SK-N-SH treated with all-trans-retinoic acid at 6 μM for 48 hours (cell line): ENCODE results near the gene LIN52.

Experiments used
- ATAC-seq: fragments of 200-7000 bp; cut with Tn5 transposase; 3 replicates; pipeline ENCODE4 v1.9.1; 2020; ENCODE audit warnings: mild to moderate bottlenecking, moderate library complexity
- ARNTL ChIP-seq: fragments of 450-650 bp; formaldehyde crosslinking; IDR thresholded peaks from 2 replicates; pipeline ENCODE4 v1.5.0; 2020; ENCODE audit warnings: low read depth, mild to moderate bottlenecking, moderate library complexity, borderline replicate concordance
- BACH2 ChIP-seq: fragments of 250-450 bp; sonication (Bioruptor Pico); IDR thresholded peaks from 2 replicates; pipeline ENCODE4 v1.9.0; 2021; ENCODE audit warnings: mild to moderate bottlenecking, borderline replicate concordance
- CREB5 ChIP-seq: fragments of 250-450 bp; sonication (Bioruptor Pico); IDR thresholded peaks from 2 replicates; pipeline ENCODE4 v1.5.1; 2020; ENCODE audit warnings: low read depth, mild to moderate bottlenecking, moderate library complexity
- CSDC2 ChIP-seq: fragments of 250-450 bp; sonication (Bioruptor Pico); IDR thresholded peaks from 2 replicates; pipeline ENCODE4 v1.5.0; 2020; ENCODE audit warnings: mild to moderate bottlenecking, moderate library complexity
- CSRNP3 ChIP-seq: fragments of 250-450 bp; sonication (Bioruptor Pico); IDR thresholded peaks from 2 replicates; pipeline ENCODE4 v1.5.1; 2021; ENCODE audit warnings: mild to moderate bottlenecking, moderate library complexity
- ESRRG ChIP-seq: fragments of 250-450 bp; sonication (Bioruptor Pico); IDR thresholded peaks from 2 replicates; pipeline ENCODE4 v1.6.1; 2021; ENCODE audit warnings: mild to moderate bottlenecking
- GLIS3 ChIP-seq: fragments of 250-450 bp; sonication (Bioruptor Pico); IDR thresholded peaks from 2 replicates; pipeline ENCODE4 v1.5.0; 2020; ENCODE audit warnings: mild to moderate bottlenecking, moderate library complexity
- PATZ1 ChIP-seq: fragments of 250-450 bp; sonication (Bioruptor Pico); IDR thresholded peaks from 2 replicates; pipeline ENCODE4 v1.8.0; 2020; ENCODE audit warnings: mild to moderate bottlenecking, moderate library complexity, borderline replicate concordance
- PPARA ChIP-seq: fragments of 250-450 bp; sonication (Bioruptor Pico); IDR thresholded peaks from 2 replicates; pipeline ENCODE4 v1.5.0; 2020; ENCODE audit warnings: mild to moderate bottlenecking, borderline replicate concordance
- RARB ChIP-seq: fragments of 250-450 bp; sonication (Bioruptor Pico); IDR thresholded peaks from 2 replicates; pipeline ENCODE4 v1.8.0; 2021; ENCODE audit warnings: mild to moderate bottlenecking, moderate library complexity
- SNAI2 ChIP-seq: fragments of 250-450 bp; sonication (Bioruptor Pico); IDR thresholded peaks from 2 replicates; pipeline ENCODE4 v1.5.0; 2020; ENCODE audit warnings: mild to moderate bottlenecking, moderate library complexity
- TCF4 ChIP-seq: fragments of 250-450 bp; sonication (Bioruptor Pico); IDR thresholded peaks from 2 replicates; pipeline ENCODE4 v1.8.0; 2021; ENCODE audit warnings: mild to moderate bottlenecking, moderate library complexity, borderline replicate concordance
- TOX ChIP-seq: fragments of 250-450 bp; sonication (Bioruptor Pico); IDR thresholded peaks from 2 replicates; pipeline ENCODE4 v1.8.0; 2021; ENCODE audit warnings: mild to moderate bottlenecking, moderate library complexity, borderline replicate concordance
- TSHZ2 ChIP-seq: fragments of 250-450 bp; sonication (Bioruptor Pico); IDR thresholded peaks from 2 replicates; pipeline ENCODE4 v1.5.0; 2020; ENCODE audit warnings: mild to moderate bottlenecking, moderate library complexity
- ZFP3 ChIP-seq: fragments of 250-450 bp; sonication (Bioruptor Pico); IDR thresholded peaks from 2 replicates; pipeline ENCODE4 v1.5.0; 2020; ENCODE audit warnings: mild to moderate bottlenecking, moderate library complexity
- ZFP30 ChIP-seq: fragments of 450-650 bp; formaldehyde crosslinking; IDR thresholded peaks from 2 replicates; pipeline ENCODE4 v1.5.0; 2022; ENCODE audit warnings: mild to moderate bottlenecking, moderate library complexity
- ZNF565 ChIP-seq: fragments of 450-650 bp; formaldehyde crosslinking; conservative IDR thresholded peaks from 2 replicates; pipeline ENCODE4 v1.5.0; 2020; ENCODE audit warnings: low read depth, mild to moderate bottlenecking, moderate library complexity
- ZNF70 ChIP-seq: fragments of 450-650 bp; formaldehyde crosslinking; IDR thresholded peaks from 2 replicates; pipeline ENCODE4 v1.5.0; 2020; ENCODE audit warnings: mild to moderate bottlenecking, moderate library complexity
- ZNF8 ChIP-seq: fragments of 450-650 bp; formaldehyde crosslinking; IDR thresholded peaks from 2 replicates; pipeline ENCODE4 v1.5.0; 2020; ENCODE audit warnings: mild to moderate bottlenecking, moderate library complexity

The LIN52 gene

GRCh38 chr14:74084277-74085046 lies at the start of gene LIN52, which contains the start of gene ALDH6A1:
TSS of gene LIN52 (plus strand) at chr14:74084956. CDS start at chr14:74084975, 19 bp downstream.
TSS of gene ALDH6A1 (minus strand) at chr14:74084453. CDS start at chr14:74084394, 59 bp downstream.
- ATAC-seq: peak; percentile 97
- no peak for TF ChIP-seq TCF4
- 0 out of 2 replicates have a peak, but pooled peaks have one; percentile 15 for TF ChIP-seq ZFP30 (CRISPR knock-in tag)

GRCh38 chr14:74035556-74035955 lies 49.2 kb upstream of the LIN52 start:
- ATAC-seq: peak; percentile 61
- TF ChIP-seq CSRNP3 (CRISPR knock-in tag) (no peak), ZFP30 (CRISPR knock-in tag) (no peak), ARNTL (no peak), TOX (CRISPR knock-in tag) (no peak), CSDC2 (no peak), ZNF70 (CRISPR knock-in tag) (no peak), PATZ1 (no peak), GLIS3 (CRISPR knock-in tag) (no peak), CREB5 (no peak), ZFP3 (CRISPR knock-in tag) (no peak), ZNF8 (no peak), RARB (CRISPR knock-in tag) (no peak), BACH2 (CRISPR knock-in tag) (no peak), ZNF565 (no peak)
- TF ChIP-seq, all 23 proteins: peak for 0

GRCh38 chr14:74038020-74038859 lies 46.5 kb upstream of the LIN52 start:
- no peak for TF ChIP-seq SNAI2 (CRISPR knock-in tag)
- TF ChIP-seq ZFP3 (CRISPR knock-in tag): no peak
- TF ChIP-seq CSDC2: no peak
- no peak for TF ChIP-seq ZNF565
- no peak for TF ChIP-seq PPARA (CRISPR knock-in tag)
- no peak for TF ChIP-seq GLIS3 (CRISPR knock-in tag)
- no peak for TF ChIP-seq TSHZ2 (CRISPR knock-in tag)
- TF ChIP-seq ZNF70 (CRISPR knock-in tag): no peak
- TF ChIP-seq BACH2 (CRISPR knock-in tag): no peak
- no peak for TF ChIP-seq TCF4
- TF ChIP-seq ESRRG (CRISPR knock-in tag): no peak
- TF ChIP-seq PATZ1: no peak
- no peak for TF ChIP-seq TOX (CRISPR knock-in tag)
- TF ChIP-seq ARNTL: no peak
- TF ChIP-seq, all 23 proteins: peak for 0

More at GRCh38 chr14:74038020-74038859, 46.5 kb upstream of the LIN52 start:
- ATAC-seq: peak; percentile 77
